Spleen (tissue), 7 donors: ENCODE measurements around the gene ALDH3A2.

Experiments
- CTCF ChIP-seq, 11 experiments: fragments of 200-600 bp in 7 of 11; fragments of 450-650 bp in 4 of 11; sonication (generic) in 4 of 11; IDR thresholded peaks in 8 of 11; conservative IDR thresholded peaks in 3 of 11; 1 replicate in 7 of 11; 2 replicates in 4 of 11; pipeline versions ENCODE4 v1.4.0 to v1.8.0; 2016 to 2021; ENCODE audit warnings: antibody characterized with exemption in 11 of 11, inconsistent platforms in 4 of 11, mild to moderate bottlenecking in 1 of 11
- POLR2A ChIP-seq, 3 donors: fragments of 450-650 bp; IDR thresholded peaks; one replicate each; pipeline ENCODE4 v1.5.1; 2017; ENCODE audit warnings: antibody characterized with exemption in 3 of 3, mild to moderate bottlenecking in 1 of 3
- POLR2AphosphoS5 ChIP-seq, 3 donors: sonication (generic); formaldehyde crosslinking; IDR thresholded peaks; one replicate each; pipeline ENCODE4 v1.5.1; 2017; ENCODE audit warnings: antibody characterized with exemption in 3 of 3
- donor health status: DM: no; HTN: no; CAD: no; lungs with moderate emphysema.
- donor health status: DM: no; HTN: no; CAD: no.
- donor health status: DM: no; HTN: no; CAD: no.

DNA sequence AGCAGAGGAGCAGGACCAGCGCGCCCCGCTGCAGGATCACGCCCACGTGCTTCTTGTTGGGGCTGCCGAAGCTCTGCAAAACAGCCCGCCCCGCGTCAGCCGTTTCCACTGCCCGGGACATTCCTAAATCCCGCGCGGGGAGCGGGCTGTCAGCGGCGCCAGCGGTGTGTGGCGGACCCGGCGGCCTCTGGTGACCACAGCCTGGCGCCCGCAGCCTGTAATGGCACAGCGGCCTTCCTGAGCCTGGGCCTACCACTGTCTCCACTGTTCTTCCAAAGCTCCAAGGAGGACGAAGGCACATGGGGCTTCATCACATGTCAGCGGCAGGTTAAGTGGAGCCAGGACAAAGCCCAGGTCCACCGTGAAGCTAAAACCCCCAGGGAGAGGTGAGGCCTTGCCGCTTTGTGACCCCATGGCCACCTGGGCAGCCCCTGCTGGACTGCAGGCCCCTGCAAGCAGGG is 65.4 kb downstream of the ALDH3A2 start:
- TF ChIP-seq POLR2A (IDR thresholded peaks at IDR 0.05) (no peak), CTCF (IDR thresholded peaks at IDR 0.05 in 8 of 11, conservative IDR thresholded peaks at IDR 0.05 in 3 of 11) (no peak), POLR2AphosphoS5 (IDR thresholded peaks at IDR 0.05) (no peak)
